Glutamatergic neuron (in vitro differentiated cells): ENCODE measurements around the gene DEPDC5. TPM values are rescaled to one million over a fixed set of nuclear protein-coding genes. Genes with fewer than 3 reads are reported as not detected.

Experiments
- DNase-seq: peaks from one replicate; pipeline ENCODE4 v3.0.0; 2022
- H3K27ac Mint-ChIP-seq: one replicate; pipeline ENCODE4 v1.8.0; 2020; ENCODE audit warnings: mild to moderate bottlenecking, mixed read lengths, inconsistent platforms; ENCODE audit not compliant: unreplicated experiment
- H3K27me3 Mint-ChIP-seq: one replicate; pipeline ENCODE4 v1.8.0; 2020; ENCODE audit warnings: mild to moderate bottlenecking, moderate library complexity, mixed read lengths, inconsistent platforms; ENCODE audit not compliant: unreplicated experiment
- H3K36me3 Mint-ChIP-seq: one replicate; pipeline ENCODE4 v1.8.0; 2020; ENCODE audit warnings: mild to moderate bottlenecking, mixed read lengths, inconsistent platforms; ENCODE audit not compliant: unreplicated experiment
- H3K4me1 Mint-ChIP-seq: one replicate; pipeline ENCODE4 v1.8.0; 2020; ENCODE audit warnings: mild to moderate bottlenecking, low read depth, mixed read lengths, inconsistent platforms; ENCODE audit not compliant: unreplicated experiment
- H3K4me3 Mint-ChIP-seq: one replicate; pipeline ENCODE4 v1.8.0; 2020; ENCODE audit warnings: mild to moderate bottlenecking, mixed read lengths, inconsistent platforms; ENCODE audit not compliant: unreplicated experiment
- H3K9me3 Mint-ChIP-seq: one replicate; pipeline ENCODE4 v1.8.0; 2020; ENCODE audit warnings: mild to moderate bottlenecking, moderate library complexity, mixed read lengths, inconsistent platforms; ENCODE audit not compliant: unreplicated experiment
- total RNA-seq: library from RNA; stranded (reverse); fragmentation: NEBNext Ultra II Directional; extraction: Animal tissue kit (Norgen Biotek cat#: 25700); gene quantifications from one replicate; pipeline ENCODE4 v1.2.1, GENCODE V29; 2021; ENCODE audit not compliant: unreplicated experiment
- TF ChIP-seq, protein P1 (sequence below): fragments of 200-600 bp; sonication (generic); IDR thresholded peaks from one replicate; pipeline ENCODE4 v1.5.0; 2021; ENCODE audit not compliant: partially characterized antibody, unreplicated experiment

The DEPDC5 gene
- total RNA-seq, 1 donor from 2014 or later, result 32.0 TPM

DNA sequence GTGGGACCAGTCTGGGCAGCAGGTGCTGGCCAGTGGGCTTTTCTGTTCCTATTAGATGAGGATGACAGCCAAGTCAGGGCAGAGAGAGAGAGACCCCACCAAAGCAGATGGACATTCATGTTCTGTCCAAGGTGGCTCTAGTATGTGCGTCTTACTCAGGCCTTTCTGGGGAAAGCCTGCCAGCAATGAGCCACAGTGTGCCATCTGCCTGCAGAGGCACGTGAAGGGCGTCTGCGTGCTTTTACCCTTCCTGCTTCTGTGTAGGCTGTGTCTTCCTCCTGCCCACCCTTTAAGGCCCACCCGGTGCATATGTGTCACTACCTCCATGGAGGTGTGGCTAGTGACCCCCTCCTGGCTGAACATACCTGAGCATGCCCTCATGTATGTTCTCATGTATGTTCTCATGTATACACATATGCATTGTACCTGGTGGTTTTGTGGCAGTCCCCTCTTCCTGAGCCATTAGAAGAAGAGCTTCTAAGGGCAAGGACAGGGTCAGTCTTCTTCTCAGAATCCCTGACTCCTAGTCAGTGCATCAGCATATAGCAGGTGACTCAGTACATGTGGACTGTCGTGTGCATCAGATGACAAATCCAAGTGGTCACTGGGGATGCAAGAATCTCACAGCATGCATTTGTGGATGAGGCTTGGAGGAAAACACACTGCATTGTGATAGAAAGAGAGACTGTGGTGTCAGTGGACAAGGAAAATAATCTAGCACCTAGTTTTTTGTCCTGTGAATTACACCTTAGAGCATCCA, 100.1 kb downstream of the DEPDC5 start:
- H3K27me3 Mint-ChIP-seq, result peaks cover 3% of the 10 kb centered on the region
- DNase-seq, result no peak
- H3K4me1 Mint-ChIP-seq, result peaks cover 21% of the 10 kb centered on the region
- TF ChIP-seq, protein P1, sequence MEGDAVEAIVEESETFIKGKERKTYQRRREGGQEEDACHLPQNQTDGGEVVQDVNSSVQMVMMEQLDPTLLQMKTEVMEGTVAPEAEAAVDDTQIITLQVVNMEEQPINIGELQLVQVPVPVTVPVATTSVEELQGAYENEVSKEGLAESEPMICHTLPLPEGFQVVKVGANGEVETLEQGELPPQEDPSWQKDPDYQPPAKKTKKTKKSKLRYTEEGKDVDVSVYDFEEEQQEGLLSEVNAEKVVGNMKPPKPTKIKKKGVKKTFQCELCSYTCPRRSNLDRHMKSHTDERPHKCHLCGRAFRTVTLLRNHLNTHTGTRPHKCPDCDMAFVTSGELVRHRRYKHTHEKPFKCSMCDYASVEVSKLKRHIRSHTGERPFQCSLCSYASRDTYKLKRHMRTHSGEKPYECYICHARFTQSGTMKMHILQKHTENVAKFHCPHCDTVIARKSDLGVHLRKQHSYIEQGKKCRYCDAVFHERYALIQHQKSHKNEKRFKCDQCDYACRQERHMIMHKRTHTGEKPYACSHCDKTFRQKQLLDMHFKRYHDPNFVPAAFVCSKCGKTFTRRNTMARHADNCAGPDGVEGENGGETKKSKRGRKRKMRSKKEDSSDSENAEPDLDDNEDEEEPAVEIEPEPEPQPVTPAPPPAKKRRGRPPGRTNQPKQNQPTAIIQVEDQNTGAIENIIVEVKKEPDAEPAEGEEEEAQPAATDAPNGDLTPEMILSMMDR, result no peak
- H3K36me3 Mint-ChIP-seq, result peaks cover 10% of the 10 kb centered on the region
- H3K4me3 Mint-ChIP-seq, result no peak overlapping the region
- H3K27ac Mint-ChIP-seq, result peak overlapping the region; percentile 41
- H3K9me3 Mint-ChIP-seq, result no peaks in the 10 kb centered on the region

DNA sequence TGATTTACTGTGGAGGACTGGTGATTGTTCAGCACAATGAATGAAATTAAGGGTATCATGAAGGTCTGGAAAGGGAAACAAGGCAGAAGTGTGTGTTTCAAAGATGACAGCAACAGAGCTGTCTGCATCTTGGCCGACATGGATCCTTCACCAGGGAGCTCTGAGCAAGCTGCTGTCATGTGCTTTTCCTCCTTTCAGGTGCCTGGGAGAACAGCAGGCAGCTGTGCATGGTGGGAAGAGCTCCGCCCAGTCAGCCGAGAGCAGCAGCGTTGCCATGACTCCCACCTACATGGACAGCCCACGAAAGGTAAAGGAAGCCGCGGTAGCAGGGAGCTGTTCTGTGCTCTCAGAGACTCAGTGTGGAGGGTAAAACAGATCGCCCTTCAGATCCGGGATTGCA, 103.4 kb downstream of the DEPDC5 start:
- peak overlapping the region; percentile 34 for H3K4me3 Mint-ChIP-seq
- TF ChIP-seq, protein P1, result no peak

DNA sequence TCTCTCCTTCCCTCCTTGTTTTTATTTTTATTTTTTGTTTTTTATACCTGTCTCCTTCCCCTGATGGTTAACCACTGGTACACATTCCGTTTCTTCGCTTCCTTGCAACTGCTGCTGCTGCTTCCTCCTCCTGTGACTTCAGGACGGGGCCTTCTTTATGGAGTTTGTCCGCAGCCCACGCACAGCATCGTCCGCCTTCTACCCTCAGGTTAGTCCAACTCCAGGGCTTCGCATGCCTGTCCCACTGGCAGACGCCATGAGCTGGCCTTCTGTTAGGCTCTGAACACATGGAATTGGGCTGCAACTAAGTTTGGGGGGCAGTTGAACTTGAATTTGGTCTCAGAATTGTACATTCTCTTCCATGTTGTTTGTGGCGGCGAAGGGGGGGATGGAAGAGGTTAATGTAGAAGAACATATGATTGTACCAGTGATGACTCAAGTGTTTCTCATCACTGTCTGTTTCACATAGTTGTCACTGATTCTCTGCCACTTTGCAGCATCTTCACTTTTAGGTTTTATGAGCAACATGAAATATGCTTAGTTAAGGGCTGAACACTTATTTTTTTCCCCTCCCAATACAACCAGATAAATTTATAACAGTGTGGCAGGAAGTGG, 107.5 kb downstream of the DEPDC5 start:
- Mint-ChIP-seq H3K27me3 (no peaks in the 10 kb centered on the region), H3K4me1 (peaks cover 6% of the 10 kb centered on the region), H3K27ac (no peak overlapping the region), H3K36me3 (no peaks in the 10 kb centered on the region), H3K4me3 (no peak overlapping the region), H3K9me3 (no peaks in the 10 kb centered on the region)
- TF ChIP-seq, protein P1, result no peak
- no peak for DNase-seq

More for the DNA sequence above, 103.4 kb downstream of the DEPDC5 start:
- Mint-ChIP-seq H3K27me3 (no peaks in the 10 kb centered on the region), H3K9me3 (no peaks in the 10 kb centered on the region), H3K36me3 (no peaks in the 10 kb centered on the region), H3K4me1 (peaks cover 21% of the 10 kb centered on the region), H3K27ac (peak overlapping the region; percentile 84)
- DNase-seq, result peak; percentile 58

DNA sequence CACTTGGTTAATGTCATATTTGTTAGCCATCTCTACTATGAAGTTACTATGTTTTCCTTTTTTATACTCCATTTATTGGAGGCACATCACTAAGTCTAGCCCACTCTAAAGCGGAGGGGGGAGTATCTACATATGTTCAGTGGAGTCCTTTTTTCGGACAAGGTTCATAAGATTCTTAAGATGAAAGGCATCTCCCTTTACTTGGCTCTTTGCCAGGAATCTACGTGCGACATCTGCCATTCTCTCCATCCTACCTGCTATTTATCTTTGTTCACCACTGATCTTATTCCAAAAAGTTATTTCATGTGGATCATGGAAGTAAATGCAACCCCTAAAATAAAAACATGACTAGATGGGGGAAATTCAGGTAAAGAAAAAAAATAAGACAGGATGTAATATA, 113.1 kb downstream of the DEPDC5 start:
- no peak overlapping the region for H3K4me3 Mint-ChIP-seq
- peak overlapping the region; percentile 25 for H3K27ac Mint-ChIP-seq
- TF ChIP-seq, protein P1, result no peak

More for the DNA sequence above, 113.1 kb downstream of the DEPDC5 start:
- Mint-ChIP-seq H3K27me3 (no peaks in the 10 kb centered on the region), H3K9me3 (no peaks in the 10 kb centered on the region), H3K4me1 (peaks cover 5% of the 10 kb centered on the region), H3K36me3 (no peaks in the 10 kb centered on the region)
- no peak for DNase-seq
